NOMO-1 treated with dmso at 0.1 percent for 144 hours (cell line): Measurements from ENCODE around the gene HTR5A.

Experiments used
- DNase-seq: peaks from one replicate; lab custom pipeline; 2025; ENCODE audit not compliant: unreplicated experiment; lab: John Stamatoyannopoulos, UW

HTR5A gene

GRCh38 chr7:155084969-155085368, 14.8 kb downstream of the HTR5A start:
- no peak for DNase-seq

DNA sequence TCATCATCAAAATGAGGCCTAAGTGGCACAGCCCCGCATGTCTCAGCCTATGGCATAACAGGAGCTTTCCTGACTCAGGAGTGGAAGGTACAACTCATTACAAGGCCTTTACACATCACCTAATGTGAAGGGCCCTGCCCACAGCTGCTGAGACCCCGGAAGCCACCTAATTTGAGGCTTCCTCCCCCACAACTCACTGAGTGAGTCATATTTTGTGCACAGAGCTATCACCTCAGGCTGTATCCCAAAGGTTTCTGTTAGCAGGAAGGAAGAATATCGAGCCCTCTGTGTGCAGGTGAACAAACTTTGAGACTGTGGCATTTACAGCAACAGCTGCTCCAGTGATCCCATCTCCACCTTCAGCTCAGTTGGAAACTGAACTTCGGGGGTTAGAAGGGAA, 20.6 kb downstream of the HTR5A start:
- DNase-seq: no peak

DNA sequence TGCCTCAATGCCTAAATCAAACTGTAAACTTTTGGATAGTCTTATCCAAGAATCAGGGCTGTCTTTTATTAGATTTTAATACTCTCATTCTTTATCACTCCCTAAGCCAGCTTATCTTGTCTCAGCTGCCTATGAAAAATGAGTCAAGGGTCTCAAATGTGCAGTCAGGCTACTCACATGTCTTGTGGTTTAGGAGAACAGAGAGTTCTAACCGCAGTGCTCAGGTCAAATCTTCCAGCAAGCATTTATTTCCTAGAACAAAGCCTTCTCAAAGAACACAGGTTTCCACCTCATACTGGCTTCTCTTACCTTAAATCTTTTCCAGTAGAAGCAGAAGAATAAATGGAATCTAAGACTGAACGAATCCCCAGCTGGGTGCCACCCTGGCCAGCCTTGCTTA, 23.5 kb downstream of the HTR5A start:
- no peak for DNase-seq

DNA sequence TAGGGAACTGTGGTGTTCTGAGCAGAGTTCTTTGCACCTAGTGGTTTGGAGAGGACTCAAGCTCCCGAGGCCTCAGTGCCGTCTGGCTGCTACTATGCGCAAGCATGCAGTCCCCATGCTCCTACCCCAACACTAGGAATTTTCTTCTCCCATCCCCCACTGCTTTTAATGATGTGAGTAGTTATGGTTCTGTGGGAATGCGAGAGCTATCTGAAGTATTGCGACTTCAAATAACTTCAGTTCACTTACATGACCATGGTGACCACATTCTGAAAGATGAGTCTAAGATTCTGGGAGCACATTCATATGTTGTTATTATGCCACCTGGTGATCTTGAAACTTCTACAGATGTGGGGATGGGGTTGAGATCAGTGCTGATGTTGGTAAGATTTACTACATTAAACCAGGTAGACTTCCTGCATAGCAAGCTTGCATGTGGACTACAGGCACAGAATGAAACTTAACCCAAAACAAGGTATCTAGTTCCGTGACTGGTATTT, 24.6 kb downstream of the HTR5A start:
- no peak for DNase-seq

DNA sequence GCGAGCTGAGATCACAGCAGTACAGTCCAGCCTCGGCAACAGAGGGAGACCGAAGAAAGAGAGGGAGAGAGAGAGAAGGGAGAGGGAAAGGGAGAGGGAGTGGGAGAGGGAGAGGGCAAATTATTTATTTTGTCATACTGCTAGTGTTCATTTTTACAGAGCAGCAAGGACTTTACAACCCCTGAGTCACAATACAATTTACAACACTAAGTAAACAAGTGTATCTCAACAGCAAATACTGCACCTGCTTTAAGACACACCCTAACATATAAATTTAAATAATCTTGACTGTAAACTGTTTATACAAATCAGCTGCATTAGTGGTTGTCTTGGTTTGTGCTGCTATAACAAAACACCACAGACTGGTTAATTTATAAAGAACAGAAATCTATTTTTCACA, 27.2 kb downstream of the HTR5A start:
- DNase-seq: no peak

DNA sequence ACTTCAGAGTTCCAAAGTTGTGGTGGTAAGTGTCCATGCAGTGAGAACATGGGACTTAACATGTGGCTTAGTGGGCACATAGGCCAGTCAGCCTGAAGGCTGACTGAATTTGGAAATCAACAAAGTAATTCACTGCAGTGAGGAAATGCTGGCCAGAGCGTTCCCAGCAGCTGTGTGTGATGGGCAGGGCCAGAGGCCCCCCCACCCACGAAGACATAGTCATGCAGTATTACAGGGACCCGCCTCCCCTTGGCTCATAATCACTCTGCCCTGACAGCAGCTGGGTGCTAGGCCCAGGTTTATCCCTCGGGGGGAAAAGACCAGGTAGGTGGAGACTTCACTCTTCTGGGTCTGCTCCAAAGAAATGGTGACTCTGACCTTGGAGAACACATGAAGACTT, 33.7 kb downstream of the HTR5A start:
- DNase-seq: no peak

DNA sequence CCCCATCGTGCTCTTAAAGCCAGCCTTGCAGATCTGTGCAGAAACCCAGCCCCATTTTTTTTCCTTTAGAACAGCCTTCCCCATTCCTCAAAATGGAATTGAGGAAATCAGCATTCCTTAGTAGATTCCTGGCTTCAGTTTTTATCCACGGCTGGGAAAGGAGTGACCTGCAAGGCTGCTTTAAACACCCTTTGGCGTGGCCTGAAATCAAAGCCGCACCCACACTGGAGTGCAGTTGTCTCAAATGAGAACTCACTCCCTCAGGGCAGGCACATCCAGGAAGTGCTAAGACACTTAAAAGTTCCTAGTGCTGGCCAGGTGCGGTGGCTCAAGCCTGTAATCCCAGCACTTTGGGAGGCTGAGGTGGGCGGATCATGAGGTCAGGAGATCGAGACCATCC, 34.8 kb downstream of the HTR5A start:
- DNase-seq: no peak

DNA sequence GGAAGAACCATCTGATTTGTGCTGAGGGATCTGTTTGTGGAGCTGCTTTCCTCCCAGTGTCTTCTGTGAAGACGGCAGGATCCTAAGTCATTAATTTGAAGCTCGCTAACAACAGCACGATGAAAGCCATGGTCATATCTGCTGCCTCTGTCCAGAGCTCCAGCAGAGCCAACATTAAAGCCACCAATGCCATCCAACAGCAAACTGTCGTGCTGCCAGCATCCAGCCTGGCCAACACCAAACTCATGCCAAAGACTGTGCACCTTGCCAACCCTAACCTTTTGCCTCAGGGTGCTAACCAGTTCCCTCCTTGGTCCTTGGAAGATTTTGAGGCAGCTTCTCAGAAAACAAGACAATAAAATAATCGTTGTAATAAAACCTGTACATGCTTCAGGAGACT, 36.2 kb downstream of the HTR5A start:
- no peak for DNase-seq

DNA sequence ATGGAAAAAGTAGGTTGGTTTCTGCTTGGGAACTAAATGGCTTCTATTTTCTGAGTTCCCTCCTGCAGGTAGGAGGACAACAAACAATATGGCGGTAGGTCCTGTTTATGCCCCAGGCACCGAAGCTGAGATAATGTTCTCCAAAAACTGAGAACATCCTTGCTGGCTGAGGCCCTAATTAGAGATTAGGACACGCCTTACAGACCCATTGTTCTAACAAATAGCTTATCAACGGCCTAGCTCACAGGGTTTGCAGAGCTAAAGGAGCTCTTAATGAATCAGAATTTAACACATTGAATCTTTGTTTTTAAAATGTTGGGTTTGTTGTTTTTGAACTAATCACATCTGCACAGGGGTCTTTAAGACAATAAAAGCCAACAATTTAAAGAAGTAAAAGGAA, 37.0 kb downstream of the HTR5A start:
- DNase-seq: no peak

GRCh38 chr7:155108144-155108901, 38.2 kb downstream of the HTR5A start:
- DNase-seq: no peak

DNA sequence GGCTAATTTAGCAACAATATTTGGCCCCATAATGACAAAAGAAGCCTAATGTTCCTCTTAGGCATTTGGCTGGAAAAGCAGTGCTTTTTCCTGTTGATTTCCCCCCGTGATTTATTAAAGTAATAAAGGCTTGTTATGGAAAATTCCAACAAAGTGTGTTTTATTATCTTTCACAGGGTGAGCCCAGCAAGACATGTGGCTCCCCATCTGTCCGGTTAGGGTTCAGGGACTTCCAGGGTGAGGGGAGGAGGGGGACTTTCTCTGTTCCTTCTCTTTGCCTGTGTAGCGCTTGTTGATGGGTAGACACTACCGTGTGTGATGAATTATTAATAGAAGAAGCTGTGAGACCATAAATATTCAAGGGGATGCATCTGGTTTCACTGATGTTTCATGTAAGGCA, 39.0 kb downstream of the HTR5A start:
- DNase-seq: no peak

DNA sequence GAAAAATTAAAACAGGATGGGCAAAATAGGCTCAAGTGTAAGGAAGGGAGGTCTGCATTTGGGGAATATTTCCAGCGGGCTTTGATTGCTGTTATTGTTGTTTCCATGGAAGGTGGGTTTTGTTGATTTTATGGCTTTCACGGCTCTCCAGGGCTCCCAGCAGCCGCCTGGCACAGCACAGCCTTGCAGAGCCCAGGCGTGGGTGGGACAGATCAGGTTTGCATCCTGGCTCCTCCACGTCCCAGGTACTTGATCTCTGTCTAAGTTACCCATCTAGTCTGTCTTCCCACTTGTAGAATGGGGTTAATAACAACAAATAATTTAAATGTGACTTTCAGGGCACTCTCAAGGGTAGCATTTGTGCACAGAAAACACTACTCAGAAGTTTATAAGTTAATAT, 45.2 kb downstream of the HTR5A start:
- no peak for DNase-seq

GRCh38 chr7:155119801-155120382, 49.8 kb downstream of the HTR5A start:
- no peak for DNase-seq

- no peak for DNase-seq
These were observed 50.3 kb downstream of the HTR5A start for GRCh38 chr7:155120460-155120859.

DNA sequence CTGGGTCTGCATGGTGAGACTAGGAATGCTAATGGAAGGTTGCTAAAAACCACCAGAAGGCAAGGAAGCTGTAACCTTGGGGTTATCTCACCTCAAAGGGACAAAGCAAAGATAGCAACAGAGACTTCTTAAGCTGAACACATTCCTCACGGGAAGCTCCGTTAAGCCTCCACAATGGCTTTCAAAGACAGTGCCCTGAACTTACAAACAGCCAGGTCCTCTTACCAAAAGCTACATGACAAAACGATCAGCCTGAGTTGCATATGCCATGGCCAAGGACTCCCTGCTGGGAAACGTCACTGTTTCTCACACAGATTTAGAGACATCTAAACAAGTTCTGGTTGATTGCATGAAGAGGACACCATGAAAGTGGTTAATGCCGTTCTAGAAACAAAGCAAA, 52.7 kb downstream of the HTR5A start:
- DNase-seq: no peak

- no peak for DNase-seq
These were observed 53.3 kb downstream of the HTR5A start for GRCh38 chr7:155123413-155123812.

- no peak for DNase-seq
These were observed 54.6 kb downstream of the HTR5A start for GRCh38 chr7:155124706-155125105.

DNA sequence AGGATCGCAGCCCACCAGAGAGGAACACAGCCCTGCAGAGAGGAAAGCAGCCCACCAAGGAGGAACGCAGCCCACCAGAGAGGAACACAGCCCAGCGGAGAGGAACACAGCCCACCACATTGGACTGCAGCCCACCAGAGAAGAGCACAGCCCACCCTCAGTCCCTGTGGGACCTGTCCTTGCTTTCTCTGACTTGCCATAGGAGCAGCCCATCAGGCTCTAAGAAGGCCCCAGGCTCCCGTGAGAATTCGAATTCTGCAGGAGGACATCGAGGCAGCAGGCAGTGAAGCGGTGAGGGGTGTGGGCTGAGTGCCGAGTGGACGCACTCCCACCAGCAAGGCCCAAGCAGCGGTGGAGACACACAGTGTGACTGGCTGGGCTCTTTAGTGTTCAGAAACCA, 59.1 kb downstream of the HTR5A start:
- no peak for DNase-seq

- DNase-seq: no peak
These were observed 59.7 kb downstream of the HTR5A start for GRCh38 chr7:155129789-155130188.

DNA sequence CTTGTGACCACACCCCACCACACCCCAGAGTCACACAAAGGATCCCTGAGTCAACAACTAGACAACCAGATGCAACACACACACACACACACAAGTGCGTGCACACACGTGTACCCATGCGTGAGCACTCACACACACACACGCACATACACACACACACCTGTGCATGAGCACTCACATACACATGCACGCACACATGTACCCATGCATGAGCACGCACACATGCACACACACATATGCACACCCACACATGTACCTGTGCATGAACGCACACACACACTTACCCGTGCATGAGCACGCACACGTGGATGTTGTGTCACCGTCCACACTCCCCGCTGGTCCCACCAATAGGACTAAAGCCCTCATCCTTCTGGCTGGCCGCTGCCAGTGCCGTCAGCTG, 60.4 kb downstream of the HTR5A start:
- DNase-seq: no peak

DNA sequence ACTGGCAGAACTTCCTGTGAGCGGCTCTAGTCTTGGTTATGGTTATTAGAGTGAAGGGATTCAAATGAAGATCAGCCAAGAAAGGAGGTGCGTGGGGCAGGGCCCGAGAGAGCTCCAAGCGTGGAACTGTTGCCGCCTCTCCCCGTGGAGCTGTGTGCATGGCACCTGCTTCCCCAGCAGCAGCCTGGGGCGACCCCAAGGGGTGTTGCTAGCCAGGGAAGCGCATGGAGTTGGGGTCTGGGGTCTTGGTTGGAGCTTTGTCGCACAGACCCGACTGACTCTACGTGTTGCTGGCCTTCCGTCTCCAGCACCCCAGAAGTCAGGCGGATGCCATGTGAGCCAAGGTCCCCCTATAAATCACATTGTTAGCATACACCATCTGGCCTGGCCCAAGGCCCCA, 61.0 kb downstream of the HTR5A start:
- DNase-seq: no peak

- DNase-seq: no peak
These were observed 62.3 kb downstream of the HTR5A start for GRCh38 chr7:155132431-155132830.
